Subcutaneous adipose tissue (tissue), 4 donors: Measurements from ENCODE around the gene ARRB1. TPM values are rescaled to one million over a fixed set of nuclear protein-coding genes. Genes with fewer than 3 reads are reported as not detected.

Source experiments
- CTCF ChIP-seq: fragments of 450-650 bp; IDR thresholded peaks from one replicate; pipeline ENCODE4 v1.5.1; 2016; ENCODE audit warnings: low read depth, mild to moderate bottlenecking, control low read depth, antibody characterized with exemption, moderate library complexity
- total RNA-seq, 4 donors: library from RNA; depleted of rRNA; stranded (reverse); fragments of >200 nt; gene quantifications; one replicate each; pipeline ENCODE4 v1.1.0, GENCODE V29; 2016

The ARRB1 gene
- total RNA-seq, 4 donors from 2014 or later, result 34.8 to 125 (median 63.0) TPM

GRCh38 chr11:75238595-75239440 lies 112.6 kb downstream of the ARRB1 start:
- TF ChIP-seq CTCF, result no peak

GRCh38 chr11:75237050-75237449 lies 114.4 kb downstream of the ARRB1 start:
- TF ChIP-seq CTCF, result no peak

GRCh38 chr11:75236062-75236461 lies 115.4 kb downstream of the ARRB1 start:
- TF ChIP-seq CTCF, result no peak

GRCh38 chr11:75233754-75234172 lies 117.7 kb downstream of the ARRB1 start:
- TF ChIP-seq CTCF, result no peak

GRCh38 chr11:75230621-75231020 lies 120.8 kb downstream of the ARRB1 start:
- TF ChIP-seq CTCF, result no peak

GRCh38 chr11:75229466-75229865 lies 122.0 kb downstream of the ARRB1 start:
- TF ChIP-seq CTCF, result no peak

GRCh38 chr11:75225794-75226193 lies 125.7 kb downstream of the ARRB1 start:
- no peak for TF ChIP-seq CTCF
